Choroid plexus epithelial cell (primary cell): Measurements from ENCODE around the gene HDGFL1.

Experiments used
- DNase-seq: peaks from one replicate; pipeline ENCODE4 v3.0.0-alpha.2; 2010; ENCODE audit warnings: low read depth
- H3K4me3 ChIP-seq: 2 replicates; pipeline ENCODE4 v1.5.1; 2011; ENCODE audit warnings: low read depth, mild to moderate bottlenecking, control low read depth, low read length, moderate library complexity
- CTCF ChIP-seq: conservative IDR thresholded peaks from 2 replicates; pipeline ENCODE4 v1.5.1; 2011; ENCODE audit warnings: low read depth, mild to moderate bottlenecking, control low read depth, inconsistent platforms, low read length, moderate library complexity

Gene HDGFL1

GRCh38 chr6:22545051-22545450 is 24.3 kb upstream of the HDGFL1 start:
- DNase-seq, result no peak
- no peak for TF ChIP-seq CTCF
- no peak overlapping the region for H3K4me3 ChIP-seq

- TF ChIP-seq CTCF, result no peak
- DNase-seq, result no peak
- H3K4me3 ChIP-seq, result no peak overlapping the region
These were observed 23.1 kb upstream of the HDGFL1 start for GRCh38 chr6:22546236-22546635.

DNA sequence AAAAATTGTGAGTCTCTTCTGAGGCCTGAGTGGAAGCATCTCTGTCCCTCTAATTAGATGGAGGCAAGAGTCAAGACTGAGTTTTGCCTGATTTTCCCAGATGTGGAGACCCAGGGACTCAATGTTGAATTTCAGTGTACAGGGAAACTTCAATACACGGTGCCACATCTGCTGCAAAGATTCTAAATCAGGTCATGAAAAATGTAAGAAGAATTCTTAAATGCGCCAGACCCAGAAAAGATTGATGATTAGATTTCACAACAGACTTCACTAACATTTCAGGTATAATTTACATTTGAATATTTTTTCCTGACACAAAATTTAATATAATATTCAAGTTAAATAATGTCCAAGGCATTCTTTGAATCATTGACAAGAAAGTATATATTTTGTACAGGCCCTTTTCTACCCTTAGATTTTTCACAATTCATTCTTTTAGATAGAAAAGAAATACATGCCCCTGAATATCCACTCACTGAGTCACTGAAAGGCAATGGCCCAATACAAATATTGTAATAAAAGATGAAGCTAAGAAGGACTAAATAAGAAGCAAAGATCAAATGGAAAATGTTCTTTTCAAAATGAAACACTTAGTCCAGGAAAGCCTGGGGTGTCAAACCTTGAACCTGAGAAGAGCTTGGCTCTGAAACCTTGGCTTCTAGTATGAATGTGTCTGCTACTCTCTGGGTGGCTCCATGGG is 18.2 kb upstream of the HDGFL1 start:
- no peak overlapping the region for H3K4me3 ChIP-seq
- peak; percentile 32 for DNase-seq
- no peak for TF ChIP-seq CTCF

- no peak for DNase-seq
- no peak overlapping the region for H3K4me3 ChIP-seq
- TF ChIP-seq CTCF, result no peak
These were observed 13.1 kb upstream of the HDGFL1 start for GRCh38 chr6:22556266-22556665.

DNA sequence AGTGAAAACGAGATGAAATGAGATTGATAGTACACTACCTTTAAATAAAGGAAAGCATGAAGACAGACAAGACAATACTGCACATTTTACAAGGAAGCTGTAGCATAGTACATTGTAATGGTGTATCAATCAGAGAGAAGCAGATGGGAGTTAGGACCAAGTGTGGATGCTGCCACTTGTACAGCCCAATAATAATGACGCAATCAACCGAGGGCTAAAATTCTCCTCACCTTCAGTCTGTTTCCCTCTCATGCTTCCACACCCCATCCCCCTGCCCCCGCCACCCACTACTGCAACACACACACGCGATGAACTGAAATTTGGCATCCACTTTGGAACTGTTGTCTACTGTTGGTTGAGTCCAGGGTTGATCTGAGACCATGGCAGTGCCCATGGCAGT is 12.4 kb upstream of the HDGFL1 start:
- TF ChIP-seq CTCF, result no peak
- DNase-seq, result no peak
- H3K4me3 ChIP-seq, result no peak overlapping the region

- DNase-seq, result no peak
- no peak for TF ChIP-seq CTCF
These were observed 11.0 kb upstream of the HDGFL1 start for GRCh38 chr6:22558288-22558882.

GRCh38 chr6:22568854-22569253 is 512 bp upstream of the HDGFL1 start:
- no peak for TF ChIP-seq CTCF
- no peak overlapping the region for H3K4me3 ChIP-seq
- no peak for DNase-seq

More at GRCh38 chr6:22558288-22558882, 11.0 kb upstream of the HDGFL1 start:
- H3K4me3 ChIP-seq, result no peak overlapping the region
